Measurements from ENCODE around the gene RIMBP2. TPM values are rescaled to one million over a fixed set of nuclear protein-coding genes. Genes with fewer than 3 reads are reported as not detected.

Gene RIMBP2
- total and polyA plus RNA-seq, 2 donors, result 1.3 to 2.7 TPM

DNA sequence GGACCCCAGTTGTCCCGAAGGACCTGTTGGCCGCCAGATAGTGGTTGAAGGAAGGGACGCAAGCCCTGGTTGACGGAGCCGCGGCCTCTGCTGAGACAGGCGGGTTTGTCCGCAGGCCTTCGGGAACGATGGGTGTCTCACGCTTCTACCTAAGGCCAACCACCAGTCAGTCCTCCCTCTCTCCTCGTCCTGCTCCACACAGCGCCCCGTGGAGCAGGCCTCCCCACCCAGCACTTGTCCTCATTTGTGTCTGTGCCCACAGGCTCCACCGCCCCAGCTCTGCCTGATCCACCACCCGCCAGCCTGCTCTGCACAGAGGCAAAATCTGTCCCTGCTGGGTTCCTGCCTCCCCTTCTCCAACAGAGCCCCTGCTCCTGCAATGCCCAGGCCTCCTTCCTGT is 41.0 kb downstream of the RIMBP2 start:
- DNase-seq (ENCODE audit: extremely low spot score), result no peak
- Histone ChIP-seq H3K4me3 (ENCODE audit: low read depth, low read length) (no peak overlapping the region), H3K36me3 (ENCODE audit: insufficient read depth) (no peaks in the 10 kb centered on the region), H3K4me1 (ENCODE audit: insufficient read depth) (no peaks in the 10 kb centered on the region), H3K27ac (ENCODE audit: low read depth) (no peak overlapping the region)
- WGBS, result 95% methylated on average over 16 of the region's 16 CpGs

DNA sequence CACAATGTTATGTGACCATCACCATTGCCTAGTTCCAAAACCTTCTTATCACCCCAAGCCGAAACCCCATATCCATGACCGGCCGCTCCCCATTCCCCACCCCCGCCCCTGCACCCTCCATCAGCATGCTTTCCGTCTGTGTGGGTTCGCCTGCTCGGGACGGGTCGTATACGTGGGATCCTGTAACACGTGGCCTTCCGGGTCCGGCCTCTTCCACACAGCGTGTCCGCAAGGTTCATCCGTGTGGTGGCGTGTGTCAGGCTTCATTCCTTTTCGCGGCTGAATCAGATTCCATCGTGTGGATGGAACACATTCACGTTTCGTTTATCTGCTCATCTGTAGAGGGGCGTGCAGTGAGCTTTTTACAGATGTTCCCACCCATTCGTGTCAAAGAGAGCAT is 41.4 kb downstream of the RIMBP2 start:
- DNase-seq (ENCODE audit: extremely low spot score), result no peak
- H3K4me1 ChIP-seq (ENCODE audit: insufficient read depth), result no peaks in the 10 kb centered on the region
- no peak overlapping the region for H3K4me3 ChIP-seq (ENCODE audit: low read depth, low read length)
- no peak overlapping the region for H3K27ac ChIP-seq (ENCODE audit: low read depth)
- H3K36me3 ChIP-seq (ENCODE audit: insufficient read depth), result no peaks in the 10 kb centered on the region
- 91% methylated on average over 24 of the region's 24 CpGs for WGBS

DNA sequence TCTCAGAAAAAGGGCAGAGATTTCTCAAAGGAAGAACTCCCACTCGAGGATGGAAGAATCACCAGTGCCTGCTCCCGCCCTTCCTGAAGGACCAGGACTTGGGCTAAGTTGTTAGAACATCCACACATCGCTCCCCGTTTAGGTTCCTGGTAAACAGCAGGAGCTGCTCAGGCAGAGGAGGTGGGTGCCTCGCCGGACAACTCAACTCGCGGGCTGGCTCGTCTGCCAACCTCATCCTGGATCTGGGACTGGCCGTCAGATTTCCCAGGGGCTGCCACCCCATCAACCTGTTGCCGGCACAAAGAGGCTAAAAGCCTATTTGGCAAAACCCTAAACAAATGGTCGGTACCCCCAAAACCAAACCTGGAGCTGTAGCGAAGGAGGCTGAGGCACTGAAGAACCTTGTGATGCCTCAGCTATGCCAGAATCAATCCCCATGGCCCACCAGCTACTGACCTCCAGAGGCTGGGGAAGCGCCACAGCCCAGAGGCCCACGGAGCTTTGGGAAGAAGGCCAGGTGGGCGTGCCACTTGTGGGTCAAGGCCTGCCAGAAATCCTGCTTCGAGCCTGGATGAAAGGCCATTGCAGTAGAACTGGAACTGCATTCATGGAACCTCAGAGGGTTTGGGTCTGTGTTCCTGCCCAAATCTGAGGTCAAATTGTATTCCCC is 42.9 kb downstream of the RIMBP2 start:
- Histone ChIP-seq H3K4me1 (ENCODE audit: insufficient read depth) (no peaks in the 10 kb centered on the region), H3K27ac (ENCODE audit: low read depth) (no peak overlapping the region), H3K4me3 (ENCODE audit: low read depth, low read length) (no peak overlapping the region), H3K36me3 (ENCODE audit: insufficient read depth) (no peaks in the 10 kb centered on the region)
- 71% methylated on average over 17 of the region's 17 CpGs for WGBS
- DNase-seq (ENCODE audit: extremely low spot score), result no peak

DNA sequence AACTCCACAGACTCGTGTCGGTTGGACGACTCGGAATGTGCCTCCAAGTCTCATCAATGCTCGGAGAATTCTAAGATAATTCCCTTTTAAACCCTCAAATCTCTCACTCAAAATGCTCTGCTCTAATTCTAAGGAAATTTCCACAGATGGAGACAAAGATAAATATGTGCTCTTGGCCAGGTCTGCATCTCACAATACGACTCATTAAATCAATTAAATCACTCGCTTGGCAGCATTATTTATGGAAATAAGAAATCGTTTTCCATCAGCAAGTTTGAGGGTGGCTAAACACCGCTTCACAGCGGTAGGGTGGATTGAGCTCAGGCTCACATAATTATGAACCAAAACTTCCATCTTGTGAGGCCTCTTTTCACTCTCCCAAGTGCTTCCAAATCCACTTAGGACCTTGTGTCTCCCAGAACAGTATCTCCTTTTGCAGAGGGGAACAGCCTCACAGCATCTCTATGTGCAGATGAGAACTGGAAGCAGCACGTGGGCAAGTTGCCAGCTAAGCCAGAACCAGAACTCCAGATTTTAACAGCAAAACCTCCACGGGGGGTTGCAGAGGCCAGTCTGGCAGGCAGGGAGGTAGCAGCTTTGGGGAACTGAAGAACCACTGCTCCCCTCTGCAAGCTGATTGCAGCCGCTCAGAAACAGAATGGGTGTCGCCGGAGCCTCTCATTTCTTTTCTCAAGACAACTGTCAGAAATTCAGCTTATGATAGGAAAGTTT is 43.8 kb downstream of the RIMBP2 start:
- H3K4me3 ChIP-seq (ENCODE audit: low read depth, low read length), result no peak overlapping the region
- no peak for DNase-seq (ENCODE audit: extremely low spot score)
- H3K4me1 ChIP-seq (ENCODE audit: insufficient read depth), result no peaks in the 10 kb centered on the region
- no peaks in the 10 kb centered on the region for H3K36me3 ChIP-seq (ENCODE audit: insufficient read depth)
- H3K27ac ChIP-seq (ENCODE audit: low read depth), result no peak overlapping the region
- 66% methylated on average over 15 of the region's 15 CpGs for WGBS

DNA sequence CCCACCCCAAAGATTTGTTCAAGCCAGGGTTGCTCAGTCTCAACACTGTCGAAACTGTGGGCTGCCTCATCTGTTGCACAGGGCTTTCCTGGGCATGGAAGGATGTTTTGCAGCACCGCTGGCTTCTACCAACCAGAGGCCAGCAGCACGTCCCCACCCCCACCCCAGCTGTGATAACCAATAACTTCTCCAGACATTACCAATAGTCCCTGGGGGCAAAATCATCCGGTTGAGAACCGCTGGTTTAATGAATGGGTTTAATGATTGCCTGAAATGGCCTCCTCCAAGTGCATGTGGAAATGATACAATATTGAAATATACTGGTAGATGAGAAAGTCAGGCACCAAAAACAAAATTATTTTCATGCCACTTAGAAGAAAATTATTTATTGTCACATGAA is 44.5 kb downstream of the RIMBP2 start:
- no peak for DNase-seq (ENCODE audit: extremely low spot score)
- H3K27ac ChIP-seq (ENCODE audit: low read depth), result no peak overlapping the region
- no peaks in the 10 kb centered on the region for H3K4me1 ChIP-seq (ENCODE audit: insufficient read depth)
- 79% methylated on average over 5 of the region's 5 CpGs for WGBS
- no peaks in the 10 kb centered on the region for H3K36me3 ChIP-seq (ENCODE audit: insufficient read depth)
- no peak overlapping the region for H3K4me3 ChIP-seq (ENCODE audit: low read depth, low read length)

DNA sequence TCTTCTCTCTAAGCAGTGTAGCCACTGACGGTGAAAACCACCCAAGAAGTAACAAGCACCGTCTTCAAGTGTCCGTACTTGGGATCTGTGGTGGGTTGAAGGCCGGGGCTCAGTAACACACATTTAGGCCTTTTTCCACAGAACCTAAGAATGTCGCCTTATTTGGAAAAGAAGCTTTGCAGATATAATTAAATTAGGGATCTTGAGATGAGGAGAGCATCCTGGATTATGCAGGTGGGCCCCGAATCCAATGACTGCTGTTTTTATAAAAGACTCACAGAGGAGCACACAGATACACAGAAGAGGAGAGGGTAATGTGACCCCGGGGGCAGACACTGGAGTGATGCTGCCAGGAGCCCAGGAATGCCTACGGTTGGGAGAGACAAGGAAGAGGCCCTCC is 46.3 kb downstream of the RIMBP2 start:
- Histone ChIP-seq H3K4me1 (ENCODE audit: insufficient read depth) (no peaks in the 10 kb centered on the region), H3K27ac (ENCODE audit: low read depth) (no peak overlapping the region), H3K36me3 (ENCODE audit: insufficient read depth) (no peaks in the 10 kb centered on the region), H3K4me3 (ENCODE audit: low read depth, low read length) (no peak overlapping the region)
- WGBS, result 75% methylated on average over 8 of the region's 8 CpGs
- DNase-seq (ENCODE audit: extremely low spot score), result no peak

DNA sequence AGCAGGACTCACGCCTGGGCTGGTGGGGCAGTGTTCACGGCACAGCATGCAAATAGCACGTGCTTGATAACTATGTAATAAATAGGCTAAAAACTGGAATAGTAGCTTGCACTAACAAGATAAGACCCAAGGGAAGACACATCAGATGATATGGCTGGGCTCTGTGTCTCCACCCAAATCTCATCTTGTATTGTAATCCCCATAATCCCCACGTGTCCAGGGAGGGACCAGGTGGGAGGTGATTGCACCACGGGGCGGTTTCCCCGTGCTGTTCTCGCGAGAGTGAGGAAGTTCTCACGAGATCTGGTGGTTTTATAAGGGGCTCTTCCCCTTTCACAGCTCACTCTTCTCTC is 46.9 kb downstream of the RIMBP2 start:
- DNase-seq (ENCODE audit: extremely low spot score), result no peak
- Histone ChIP-seq H3K27ac (ENCODE audit: low read depth) (no peak overlapping the region), H3K4me3 (ENCODE audit: low read depth, low read length) (no peak overlapping the region), H3K36me3 (ENCODE audit: insufficient read depth) (no peaks in the 10 kb centered on the region), H3K4me1 (ENCODE audit: insufficient read depth) (no peaks in the 10 kb centered on the region)
- WGBS, result 66% methylated on average over 10 of the region's 10 CpGs

DNA sequence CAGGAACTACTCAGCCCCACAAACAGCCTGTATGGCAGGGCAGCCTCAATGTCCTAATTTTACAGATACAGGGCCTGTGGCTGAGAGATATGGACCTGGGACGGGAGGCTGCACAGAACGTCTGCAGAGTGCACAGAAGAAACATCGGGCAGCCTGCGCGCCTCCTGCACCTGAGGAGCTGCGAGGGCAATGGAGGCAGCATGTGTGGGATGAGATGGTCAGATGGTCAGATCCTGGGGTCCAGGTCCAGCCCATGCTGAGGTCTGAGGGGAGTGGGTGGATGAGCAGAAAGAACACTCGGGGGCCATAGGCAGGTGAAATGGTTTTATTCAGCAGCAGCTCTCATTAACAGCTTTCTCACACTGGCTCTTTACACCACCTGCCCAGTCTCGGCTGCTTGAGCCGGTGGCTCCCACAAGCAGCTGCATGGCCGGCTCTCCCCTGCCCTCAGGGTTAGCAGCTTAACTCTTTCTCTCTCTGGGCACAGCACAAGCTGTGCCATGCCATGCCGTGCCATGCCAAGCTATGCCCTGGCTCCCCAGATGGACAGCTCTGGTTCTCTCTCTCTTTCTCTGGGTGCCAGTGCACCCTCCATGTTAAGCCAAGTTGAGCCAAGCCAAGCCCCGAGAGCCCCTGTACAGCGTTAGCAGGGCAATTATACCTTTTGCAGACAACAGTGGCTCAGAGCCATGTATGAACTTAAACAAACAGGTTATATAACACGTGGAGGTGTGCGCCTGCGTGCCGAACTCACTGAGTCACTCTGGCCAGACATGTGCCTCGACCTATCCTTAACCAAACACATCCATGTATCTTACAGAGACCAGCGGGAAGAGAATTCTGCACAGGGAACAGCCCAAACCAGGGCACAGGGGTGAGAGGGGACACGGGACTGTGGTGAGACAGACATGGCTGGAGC is 47.6 kb downstream of the RIMBP2 start:
- no peak for DNase-seq (ENCODE audit: extremely low spot score)
- Histone ChIP-seq H3K4me3 (ENCODE audit: low read depth, low read length) (no peak overlapping the region), H3K4me1 (ENCODE audit: insufficient read depth) (no peaks in the 10 kb centered on the region), H3K27ac (ENCODE audit: low read depth) (no peak overlapping the region), H3K36me3 (ENCODE audit: insufficient read depth) (no peaks in the 10 kb centered on the region)
- 89% methylated on average over 20 of the region's 20 CpGs for WGBS

DNA sequence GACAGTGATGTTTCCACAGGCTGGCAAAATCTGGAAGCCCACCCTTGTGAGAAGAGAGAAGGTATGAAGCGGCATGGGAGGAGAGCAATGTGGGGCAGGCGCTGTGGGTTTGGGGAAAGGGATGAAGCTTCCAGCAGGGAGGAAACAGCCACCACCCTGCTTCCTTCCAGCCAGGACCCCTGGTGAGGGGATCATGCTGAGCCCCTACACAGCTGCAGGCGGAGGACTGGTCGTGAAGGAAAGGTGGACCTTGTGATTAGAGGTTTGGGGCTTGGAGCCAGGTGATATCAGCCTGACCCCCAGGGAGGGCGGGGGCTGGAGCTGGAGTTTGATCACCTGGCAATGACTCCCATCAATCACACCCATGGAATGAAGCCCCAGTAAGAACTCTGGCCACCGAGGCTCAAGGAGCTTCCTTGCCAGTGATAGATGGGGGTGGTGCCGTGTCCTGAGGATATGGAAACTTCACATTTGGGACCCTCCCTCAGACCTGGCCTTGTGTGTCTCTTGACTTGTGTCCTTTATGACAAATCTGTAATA is 48.6 kb downstream of the RIMBP2 start:
- Histone ChIP-seq H3K4me3 (ENCODE audit: low read depth, low read length) (no peak overlapping the region), H3K4me1 (ENCODE audit: insufficient read depth) (no peaks in the 10 kb centered on the region), H3K36me3 (ENCODE audit: insufficient read depth) (no peaks in the 10 kb centered on the region), H3K27ac (ENCODE audit: low read depth) (no peak overlapping the region)
- WGBS, result 84% methylated on average over 7 of the region's 7 CpGs
- DNase-seq (ENCODE audit: extremely low spot score), result no peak

DNA sequence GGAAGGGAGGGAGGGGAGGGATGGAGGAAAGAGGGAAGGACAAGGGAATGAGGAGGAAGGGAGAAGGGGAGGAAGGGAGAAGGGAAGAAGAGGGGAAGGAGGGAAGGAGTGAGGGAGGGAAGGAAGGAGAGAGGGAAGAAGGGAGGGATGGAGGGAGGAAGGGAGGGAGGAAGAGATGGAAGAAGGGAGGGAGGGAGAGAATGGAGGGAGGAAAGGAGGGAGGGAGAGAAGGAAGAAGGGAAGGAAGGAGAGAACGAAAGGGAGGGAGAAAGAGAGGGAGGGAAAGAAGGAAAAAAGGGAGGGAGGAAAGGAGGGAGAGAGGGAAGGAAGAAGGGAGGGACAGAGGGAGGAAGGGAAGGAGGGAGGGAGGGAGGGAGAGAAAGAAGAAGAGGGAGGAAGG is 49.5 kb downstream of the RIMBP2 start:
- no peaks in the 10 kb centered on the region for H3K4me1 ChIP-seq (ENCODE audit: insufficient read depth)
- no peak overlapping the region for H3K27ac ChIP-seq (ENCODE audit: low read depth)
- 76% methylated on average over 1 of the region's 1 CpG for WGBS
- DNase-seq (ENCODE audit: extremely low spot score), result no peak
- H3K36me3 ChIP-seq (ENCODE audit: insufficient read depth), result no peaks in the 10 kb centered on the region
- no peak overlapping the region for H3K4me3 ChIP-seq (ENCODE audit: low read depth, low read length)

DNA sequence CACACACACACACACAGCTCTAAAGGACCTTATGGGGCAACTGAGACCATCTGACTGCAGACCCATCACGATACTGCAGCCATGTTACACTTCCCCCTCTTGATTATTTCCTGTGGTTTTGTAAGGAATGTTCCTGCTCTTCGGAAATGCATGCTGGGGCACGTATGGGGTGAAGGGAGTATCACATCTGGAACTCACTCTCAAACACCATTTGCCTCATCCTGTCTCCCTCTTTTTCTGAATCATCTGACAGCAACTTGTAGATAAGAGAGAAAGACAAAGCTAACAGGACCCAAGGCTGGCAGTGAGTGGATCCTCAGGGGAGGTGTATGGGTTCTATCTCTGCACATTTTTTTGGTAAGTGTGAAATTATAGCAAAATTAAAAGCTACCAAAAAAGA is 50.3 kb downstream of the RIMBP2 start:
- Histone ChIP-seq H3K36me3 (ENCODE audit: insufficient read depth) (no peaks in the 10 kb centered on the region), H3K4me1 (ENCODE audit: insufficient read depth) (no peaks in the 10 kb centered on the region), H3K27ac (ENCODE audit: low read depth) (no peak overlapping the region), H3K4me3 (ENCODE audit: low read depth, low read length) (no peak overlapping the region)
- no peak for DNase-seq (ENCODE audit: extremely low spot score)
- 14% methylated on average over 3 of the region's 3 CpGs for WGBS

DNA sequence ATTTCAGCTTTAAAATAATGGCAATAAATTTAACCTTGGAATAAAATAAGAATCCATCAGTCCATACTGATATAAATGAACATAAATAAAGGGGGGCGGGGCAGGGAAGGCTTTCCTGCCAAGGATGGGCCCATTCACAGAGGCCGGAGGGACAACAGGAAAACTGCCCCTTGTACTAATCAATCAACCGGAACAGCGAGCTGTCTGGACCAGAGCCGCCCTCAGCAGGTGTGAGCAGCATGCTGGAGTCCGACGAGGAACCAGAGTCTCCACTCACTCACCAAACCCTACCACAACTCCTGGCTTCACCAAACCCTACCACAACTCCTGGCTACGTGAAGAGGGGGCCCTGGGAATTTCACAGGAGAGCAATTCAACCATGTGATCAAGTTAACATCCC is 51.3 kb downstream of the RIMBP2 start:
- no peak overlapping the region for H3K27ac ChIP-seq (ENCODE audit: low read depth)
- H3K4me1 ChIP-seq (ENCODE audit: insufficient read depth), result no peaks in the 10 kb centered on the region
- DNase-seq (ENCODE audit: extremely low spot score), result no peak
- H3K36me3 ChIP-seq (ENCODE audit: insufficient read depth), result no peaks in the 10 kb centered on the region
- 89% methylated on average over 8 of the region's 8 CpGs for WGBS
- H3K4me3 ChIP-seq (ENCODE audit: low read depth, low read length), result no peak overlapping the region

DNA sequence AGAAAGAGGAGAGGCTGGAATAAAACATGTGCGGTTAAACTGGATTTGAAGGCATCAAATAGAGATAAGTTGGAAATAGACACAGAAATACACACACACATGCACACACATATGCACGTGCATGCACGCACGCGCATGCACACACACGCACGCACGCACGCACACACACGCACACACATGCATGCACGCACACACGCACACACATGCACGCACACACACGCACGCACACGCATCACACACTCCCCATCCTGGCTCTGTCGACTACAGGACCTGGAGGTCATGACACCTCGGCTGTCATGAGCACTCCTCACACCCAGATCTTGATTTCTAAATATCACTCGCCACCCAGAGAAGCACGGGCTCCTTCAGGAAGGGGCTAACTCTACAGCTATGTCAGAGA is 51.8 kb downstream of the RIMBP2 start:
- 85% methylated on average over 20 of the region's 20 CpGs for WGBS

More for the DNA sequence above, 51.8 kb downstream of the RIMBP2 start:
- H3K4me3 ChIP-seq (ENCODE audit: low read depth, low read length), result no peak overlapping the region
- DNase-seq (ENCODE audit: extremely low spot score), result no peak
- H3K36me3 ChIP-seq (ENCODE audit: insufficient read depth), result no peaks in the 10 kb centered on the region
- no peak overlapping the region for H3K27ac ChIP-seq (ENCODE audit: low read depth)
- H3K4me1 ChIP-seq (ENCODE audit: insufficient read depth), result no peaks in the 10 kb centered on the region

Data from urinary bladder (tissue), 4 donors.